DMS53 (cell line): ENCODE data around the gene SYT2.

Source experiments
- DNase-seq: peaks from one replicate; lab custom pipeline; 2025; lab: John Stamatoyannopoulos, UW

Gene SYT2

DNA sequence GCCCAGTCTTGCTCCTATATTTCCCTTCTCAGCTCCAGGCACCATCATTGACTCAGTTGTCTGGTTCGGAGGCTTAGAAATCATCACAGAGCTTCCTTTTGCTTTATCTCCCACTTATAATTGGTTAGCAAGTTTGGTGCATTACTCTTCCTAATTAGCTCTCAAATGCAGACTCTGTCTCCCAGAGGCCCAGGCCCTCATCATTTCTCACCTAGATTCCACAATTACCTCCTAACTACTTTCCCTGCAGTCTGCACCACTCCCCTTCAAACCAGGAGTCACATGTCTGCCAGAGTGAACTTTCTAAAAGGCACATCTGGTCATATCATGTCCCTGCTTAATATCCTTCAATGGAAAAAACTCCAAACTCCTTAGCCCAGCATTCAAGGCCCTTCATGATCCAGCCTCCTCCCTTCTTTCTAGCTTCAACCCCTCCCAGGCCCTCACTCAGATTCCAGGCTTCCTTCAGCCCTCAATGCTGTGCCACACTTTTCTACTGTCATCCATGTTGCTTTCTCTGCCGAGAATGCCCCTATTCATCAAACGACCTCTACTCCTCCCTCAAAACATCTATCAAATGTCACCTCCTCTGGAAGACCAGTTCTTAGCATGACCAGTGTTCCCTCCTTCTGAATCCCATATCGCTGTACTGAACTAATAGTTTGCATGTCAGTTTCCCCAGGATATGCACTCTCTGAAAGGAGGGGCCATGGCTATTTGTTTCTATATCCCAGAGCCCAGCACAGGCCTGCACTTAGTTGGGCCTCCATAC is 30.7 kb downstream of the SYT2 start:
- no peak for DNase-seq

- no peak for DNase-seq
Observed at GRCh38 chr1:202677433-202677832, 32.8 kb downstream of the SYT2 start.

DNA sequence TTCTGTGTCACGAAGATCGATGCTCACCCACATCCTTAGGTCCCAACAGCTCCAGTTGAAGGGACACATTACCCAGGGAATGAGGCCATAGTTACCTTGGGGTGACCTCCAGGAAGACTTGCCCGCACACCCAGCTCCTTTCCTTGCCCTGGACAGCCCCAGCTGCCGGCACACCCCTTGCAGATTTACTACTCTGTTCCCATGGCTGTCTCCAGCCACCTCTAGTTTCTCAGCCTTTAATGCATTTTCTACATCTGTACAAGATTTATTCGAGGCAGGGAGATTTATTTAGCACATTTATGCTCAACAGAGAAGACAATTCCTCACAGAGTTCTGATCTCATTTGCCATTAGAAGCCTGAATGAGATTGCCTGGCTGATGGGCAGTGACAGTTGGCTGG is 36.7 kb downstream of the SYT2 start:
- no peak for DNase-seq

GRCh38 chr1:202671399-202671798 is 38.9 kb downstream of the SYT2 start:
- no peak for DNase-seq

GRCh38 chr1:202665417-202665816 is 44.8 kb downstream of the SYT2 start:
- no peak for DNase-seq

DNA sequence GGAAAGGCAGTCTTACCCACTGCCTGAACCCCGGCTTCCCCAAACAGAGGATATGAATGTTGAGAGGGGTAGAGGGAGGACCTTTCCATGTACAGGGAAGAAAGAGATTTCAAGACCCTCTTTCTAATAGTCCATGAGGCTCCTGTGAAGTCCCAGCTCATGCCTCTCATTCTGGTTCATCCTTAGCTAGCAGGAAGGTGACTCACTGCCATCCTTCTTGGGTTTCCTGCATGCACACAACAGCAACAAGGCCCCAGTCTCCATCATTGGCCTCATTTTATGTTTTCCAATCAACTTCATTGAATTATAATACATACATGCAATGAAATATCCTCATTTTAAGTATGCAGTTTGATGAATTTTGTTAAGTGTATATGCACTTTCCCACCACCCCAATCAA is 46.2 kb downstream of the SYT2 start:
- peak; percentile 23 for DNase-seq

- DNase-seq, result no peak
Observed at GRCh38 chr1:202663131-202663530, 47.1 kb downstream of the SYT2 start.

- DNase-seq, result peak; percentile 58
Observed at GRCh38 chr1:202662081-202662480, 48.2 kb downstream of the SYT2 start.

GRCh38 chr1:202661136-202661845 is 49.0 kb downstream of the SYT2 start:
- DNase-seq, result peak; percentile 45

DNA sequence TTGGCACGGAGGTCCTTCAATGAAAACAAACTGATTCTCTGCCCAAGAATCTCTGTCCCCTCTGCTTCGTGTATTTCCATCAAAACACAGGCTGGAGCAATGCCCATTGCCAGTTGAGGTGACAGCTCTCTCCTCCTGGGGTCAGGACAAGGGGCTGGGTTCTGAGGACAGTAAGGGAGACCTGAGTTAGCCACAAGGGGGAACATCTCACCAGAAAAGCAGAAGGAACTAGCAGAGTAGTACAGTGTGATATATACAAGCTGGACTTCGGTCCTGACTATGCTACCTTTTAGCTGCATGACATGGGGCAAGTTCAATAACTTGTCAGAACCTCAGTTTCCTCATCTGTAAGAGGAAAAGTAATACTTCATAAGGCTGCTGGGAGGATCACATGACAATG is 50.3 kb downstream of the SYT2 start:
- DNase-seq, result peak; percentile 40

DNA sequence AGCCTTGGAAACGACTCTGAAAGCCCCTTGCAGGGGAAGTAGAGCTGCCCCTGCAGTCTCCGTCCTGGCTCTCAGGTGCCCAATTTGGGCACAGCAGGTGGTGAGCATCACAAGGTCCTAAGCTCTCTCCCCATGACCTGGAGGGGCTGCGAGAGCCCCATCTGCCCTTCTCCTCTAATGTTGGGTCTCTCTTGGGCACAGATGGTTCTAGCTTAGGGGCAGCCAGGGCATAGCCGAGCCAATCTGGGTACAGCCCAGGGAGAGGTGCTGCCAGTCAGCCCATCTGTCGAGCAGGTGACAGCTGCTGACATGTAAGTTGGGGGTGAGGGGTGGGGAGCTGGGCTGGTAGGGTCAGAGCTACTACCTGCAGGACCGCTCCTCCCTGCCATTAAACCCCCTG is 50.7 kb downstream of the SYT2 start:
- no peak for DNase-seq

- DNase-seq, result no peak
Observed at GRCh38 chr1:202658769-202659168, 51.5 kb downstream of the SYT2 start.

DNA sequence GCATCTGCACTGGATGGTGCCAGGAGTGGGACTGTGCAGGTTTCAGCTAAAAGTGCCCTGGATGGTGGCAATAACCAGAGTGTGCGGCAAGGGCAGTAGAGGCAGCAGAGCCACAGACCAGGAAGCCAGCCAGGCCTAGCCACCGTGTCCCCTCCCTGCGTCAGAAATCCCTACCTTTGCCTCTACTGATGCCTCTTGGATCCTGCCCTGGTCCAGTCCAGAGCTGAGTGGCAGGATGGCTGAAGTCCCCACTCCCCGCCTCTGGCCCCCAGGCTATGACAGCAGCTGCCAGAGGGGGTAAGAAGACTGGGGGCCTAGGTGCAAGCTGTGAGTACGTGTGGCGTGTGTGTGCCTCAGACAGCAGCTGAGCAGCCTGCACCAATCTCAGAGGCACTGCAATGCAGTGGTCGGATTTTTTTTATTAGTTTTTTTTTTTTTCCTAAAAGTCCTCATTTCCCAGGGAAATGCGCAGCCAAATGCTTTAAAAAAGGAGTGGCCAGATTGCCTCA is 51.9 kb downstream of the SYT2 start:
- DNase-seq, result no peak

GRCh38 chr1:202656951-202657646 is 53.2 kb downstream of the SYT2 start:
- DNase-seq, result no peak

DNA sequence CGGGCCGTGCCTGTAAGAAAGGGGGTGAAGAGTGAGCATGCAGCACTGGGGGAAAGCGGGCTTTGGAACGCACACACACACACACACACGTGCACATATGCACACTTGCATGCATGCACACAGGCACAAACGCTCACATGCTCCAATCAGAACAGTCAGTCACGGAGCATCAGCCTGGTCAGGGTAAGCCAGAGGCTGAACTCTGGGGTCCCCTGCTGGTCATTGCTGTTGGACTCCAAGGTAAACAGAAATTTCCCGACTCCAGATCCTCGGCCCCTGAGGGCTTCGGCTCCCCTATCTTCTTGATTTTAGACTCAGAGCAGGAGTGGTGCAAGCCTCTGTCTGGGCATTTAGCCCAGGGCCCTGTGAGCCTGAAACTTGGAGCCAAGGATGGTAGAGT is 54.2 kb downstream of the SYT2 start:
- DNase-seq, result no peak

DNA sequence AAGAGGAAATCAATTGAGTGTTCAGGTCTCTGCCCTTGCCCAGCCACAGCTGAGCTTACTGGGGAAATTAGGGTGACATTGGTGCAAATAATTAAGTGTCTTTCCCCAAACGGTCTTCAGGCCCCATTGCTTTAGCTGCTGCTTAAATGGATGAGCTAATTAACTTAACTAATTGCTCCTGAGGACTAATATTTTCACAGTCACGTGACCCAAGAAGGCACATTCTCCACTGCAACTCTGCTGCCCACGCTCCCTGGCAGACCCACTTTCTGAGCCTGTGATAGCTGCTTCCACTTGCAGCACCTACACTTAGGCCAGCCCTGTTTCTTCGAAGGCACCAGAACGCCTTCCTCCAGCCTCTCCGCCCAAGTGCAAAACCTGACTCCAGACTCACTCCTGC is 56.2 kb downstream of the SYT2 start:
- no peak for DNase-seq

- no peak for DNase-seq
Observed at GRCh38 chr1:202649553-202650392, 60.5 kb downstream of the SYT2 start.

DNA sequence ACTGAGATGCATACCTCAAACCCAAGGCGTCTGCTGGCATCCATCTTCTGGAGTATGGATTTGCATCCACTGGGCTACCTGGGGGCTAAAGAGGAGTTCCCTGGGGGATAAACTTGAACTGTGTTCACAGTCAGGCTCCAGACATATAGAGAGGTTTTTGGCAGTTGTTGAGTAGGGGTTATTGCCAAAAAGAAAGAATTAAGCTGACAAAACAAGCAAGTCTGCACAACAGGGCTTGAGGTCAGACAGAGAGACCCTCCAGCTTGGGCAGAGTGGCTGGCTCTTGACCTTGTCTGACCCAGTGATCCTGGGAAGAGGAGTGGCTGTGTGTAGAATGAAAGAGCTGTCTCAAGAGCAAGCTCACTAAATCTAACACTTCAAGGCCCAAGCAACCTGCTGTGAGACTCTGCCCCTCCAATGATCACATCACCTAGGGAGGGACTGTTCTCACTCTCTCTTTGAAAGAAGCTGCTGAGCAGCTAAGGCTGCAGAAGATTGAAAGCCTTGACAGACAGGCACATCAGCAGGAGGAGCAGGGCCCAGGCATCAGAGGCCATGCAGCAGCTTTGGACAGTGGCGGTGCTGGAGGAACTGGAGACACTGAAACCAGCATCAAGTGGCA is 61.5 kb downstream of the SYT2 start:
- DNase-seq, result no peak

DNA sequence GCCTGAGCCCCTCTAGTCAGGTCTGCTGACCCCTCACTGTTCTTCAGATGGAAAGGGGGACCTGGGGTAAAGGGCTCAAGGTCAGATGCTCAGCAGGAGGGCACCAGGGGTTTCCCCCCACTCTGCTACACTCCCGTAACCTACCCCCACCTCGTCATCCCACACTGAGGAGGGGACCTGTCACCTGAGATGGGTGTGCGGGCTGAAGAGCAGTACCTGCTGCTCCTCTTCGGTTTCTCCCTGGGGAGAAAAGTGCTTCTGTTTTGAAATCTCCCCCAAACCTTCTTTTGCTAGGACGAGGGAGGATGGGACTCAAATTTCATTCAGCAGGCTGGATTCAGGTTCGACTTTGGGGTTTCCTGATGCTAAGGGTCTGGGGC is 65.2 kb downstream of the SYT2 start:
- no peak for DNase-seq

- DNase-seq, result no peak
Observed at GRCh38 chr1:202644219-202645096, 65.8 kb downstream of the SYT2 start.
